ENCODE results near the gene LRP1B. TPM values are rescaled to one million over a fixed set of nuclear protein-coding genes. Genes with fewer than 3 reads are reported as not detected.

Gene LRP1B
- total RNA-seq, 4 donors from 2014 or later = 37.1 to 82.7 (median 50.9) TPM

DNA sequence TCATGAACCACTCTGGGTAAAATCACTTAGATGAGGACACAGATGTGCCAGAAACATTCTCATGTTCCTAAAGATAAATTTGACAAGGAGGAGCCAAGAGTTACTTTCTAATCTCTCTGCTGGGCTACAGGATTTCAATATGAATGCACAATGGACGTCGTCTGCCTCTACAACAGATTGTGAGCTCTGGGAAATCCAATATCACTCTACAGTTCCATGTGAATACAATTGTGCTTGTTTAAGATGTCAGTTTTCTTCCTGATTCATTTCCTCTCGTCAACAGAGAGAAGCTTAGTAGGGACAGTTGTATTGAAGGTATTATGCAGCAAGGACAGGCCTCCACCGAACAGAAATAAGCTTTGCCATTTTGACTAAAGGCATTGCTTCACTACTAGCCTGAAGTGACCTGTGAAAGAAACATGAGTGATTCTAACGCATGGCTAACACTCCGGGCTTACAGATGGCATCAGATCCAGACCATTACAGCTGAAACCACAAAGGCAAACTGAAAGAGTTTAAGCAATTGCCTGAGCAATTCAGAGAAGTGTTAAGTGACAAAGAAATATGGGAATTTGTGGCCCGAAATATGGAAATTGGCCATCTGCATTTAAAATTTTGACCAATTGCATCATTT lies 1591.5 kb downstream of the LRP1B start:
- DNase-seq = no peak
- H3K27ac ChIP-seq = no peak overlapping the region
- no peak for TF ChIP-seq POLR2A (IDR thresholded peaks at IDR 0.05)
- no peak for TF ChIP-seq CTCF (IDR thresholded peaks at IDR 0.05)
- intact Hi-C loops (cut with DNase I) = no loop called here
- WGBS, 2 donors = 89% methylated on average over 7 of the region's 7 CpGs
- H3K4me1 ChIP-seq = no peaks in the 10 kb centered on the region
- H3K27me3 ChIP-seq = no peaks in the 10 kb centered on the region
- H3K9me3 ChIP-seq = no peaks in the 10 kb centered on the region
- no peaks in the 10 kb centered on the region for H3K36me3 ChIP-seq
- H3K4me3 ChIP-seq (replicated peaks in 1 of 3) = no peak overlapping the region

- TF ChIP-seq CTCF (IDR thresholded peaks at IDR 0.05) = no peak
- no peak for TF ChIP-seq POLR2A (IDR thresholded peaks at IDR 0.05)
- intact Hi-C loops (cut with DNase I) = no loop called here
- no peaks in the 10 kb centered on the region for H3K36me3 ChIP-seq
- 75 to 91% methylated on average over 2 of the region's 2 CpGs for WGBS, 2 donors
- H3K9me3 ChIP-seq = no peaks in the 10 kb centered on the region
- H3K27ac ChIP-seq = no peak overlapping the region
- H3K27me3 ChIP-seq = no peaks in the 10 kb centered on the region
- H3K4me3 ChIP-seq (replicated peaks in 1 of 3) = no peak overlapping the region
- no peak for DNase-seq
- H3K4me1 ChIP-seq = no peaks in the 10 kb centered on the region
These were observed 1601.1 kb downstream of the LRP1B start for GRCh38 chr2:140529706-140530105.

- Histone ChIP-seq H3K4me1 (no peaks in the 10 kb centered on the region), H3K36me3 (no peaks in the 10 kb centered on the region), H3K27me3 (no peaks in the 10 kb centered on the region), H3K9me3 (no peaks in the 10 kb centered on the region), H3K4me3 (replicated peaks in 1 of 3) (no peak overlapping the region), H3K27ac (no peak overlapping the region)
- no peak for DNase-seq
- WGBS, 2 donors = 86 to 95% methylated on average over 2 of the region's 2 CpGs
- intact Hi-C loops (cut with DNase I) = no loop called here
- TF ChIP-seq POLR2A (IDR thresholded peaks at IDR 0.05) (no peak), CTCF (IDR thresholded peaks at IDR 0.05) (no peak)
These were observed 1601.8 kb downstream of the LRP1B start for GRCh38 chr2:140528982-140529381.

- TF ChIP-seq CTCF (IDR thresholded peaks at IDR 0.05) = no peak
- TF ChIP-seq POLR2A (IDR thresholded peaks at IDR 0.05) = no peak
- Histone ChIP-seq H3K27me3 (no peaks in the 10 kb centered on the region), H3K4me3 (replicated peaks in 1 of 3) (no peak overlapping the region), H3K36me3 (no peaks in the 10 kb centered on the region), H3K4me1 (no peaks in the 10 kb centered on the region), H3K27ac (no peak overlapping the region), H3K9me3 (no peaks in the 10 kb centered on the region)
- no peak for DNase-seq
- intact Hi-C loops (cut with DNase I) = no loop called here
These were observed 1604.2 kb downstream of the LRP1B start for GRCh38 chr2:140526575-140526974.

- Histone ChIP-seq H3K27ac (no peak overlapping the region), H3K4me3 (replicated peaks in 1 of 3) (no peak overlapping the region), H3K36me3 (no peaks in the 10 kb centered on the region), H3K9me3 (no peaks in the 10 kb centered on the region), H3K4me1 (no peaks in the 10 kb centered on the region), H3K27me3 (no peaks in the 10 kb centered on the region)
- WGBS, 2 donors = 85 to 87% methylated on average over 3 of the region's 3 CpGs
- TF ChIP-seq CTCF (IDR thresholded peaks at IDR 0.05) = no peak
- no peak for TF ChIP-seq POLR2A (IDR thresholded peaks at IDR 0.05)
- intact Hi-C loops (cut with DNase I) = no loop called here
- DNase-seq = no peak
These were observed 1618.7 kb downstream of the LRP1B start for GRCh38 chr2:140512106-140512505.

Measured in thyroid gland (tissue), 4 donors.